PC-9 (cell line): Measurements from ENCODE around the gene FOXK1.

Source experiments
- EZH2 ChIP-seq: fragments of 200-600 bp; sonication (generic); IDR thresholded peaks from 2 replicates; pipeline ENCODE4 v1.8.0; 2017; ENCODE audit warnings: antibody characterized with exemption, low read depth
- TF ChIP-seq, protein P1 (sequence below): fragments of 200-600 bp; sonication (generic); conservative IDR thresholded peaks from 2 replicates; pipeline ENCODE4 v1.6.1; 2017; ENCODE audit warnings: mixed run types, antibody characterized with exemption, mild to moderate bottlenecking, moderate library complexity

DNA sequence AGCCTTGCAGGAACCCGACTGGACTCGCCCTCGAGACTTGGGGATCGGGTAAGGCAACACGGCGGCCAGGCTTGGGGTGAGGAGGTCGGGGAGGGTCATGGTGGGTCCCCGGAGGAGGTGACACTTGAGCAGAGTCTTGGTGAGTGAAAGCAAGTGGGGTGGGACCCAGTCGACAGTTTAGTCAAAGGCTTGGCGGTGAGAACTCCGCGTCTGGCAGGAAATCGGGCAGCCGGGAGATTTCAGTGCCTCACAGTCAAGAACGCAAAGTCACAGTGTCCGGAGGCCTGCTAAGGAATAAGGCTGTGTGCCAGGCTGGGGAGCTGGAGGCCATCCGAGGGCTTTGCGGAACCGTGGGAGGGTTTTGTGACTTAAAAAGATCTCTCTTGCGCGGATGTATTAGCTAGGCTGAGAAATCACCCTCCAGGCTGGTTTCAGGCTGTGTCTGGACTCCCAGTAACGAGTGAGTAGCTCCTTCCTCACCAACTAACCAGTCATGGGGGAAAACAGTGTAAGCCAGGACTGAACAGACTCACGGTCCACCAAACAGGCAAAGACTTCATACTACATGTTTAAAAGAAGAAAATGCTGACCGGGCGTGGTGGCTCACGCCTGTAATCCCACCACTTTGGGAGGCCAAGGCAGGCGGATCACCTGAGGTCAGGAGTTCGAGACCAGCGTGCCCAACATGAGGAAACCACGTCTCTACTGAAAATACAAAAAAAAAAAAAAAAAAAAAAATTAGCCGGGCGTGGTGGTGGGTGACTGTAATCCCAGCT, 93.9 kb downstream of the FOXK1 start:
- TF ChIP-seq, protein P1, sequence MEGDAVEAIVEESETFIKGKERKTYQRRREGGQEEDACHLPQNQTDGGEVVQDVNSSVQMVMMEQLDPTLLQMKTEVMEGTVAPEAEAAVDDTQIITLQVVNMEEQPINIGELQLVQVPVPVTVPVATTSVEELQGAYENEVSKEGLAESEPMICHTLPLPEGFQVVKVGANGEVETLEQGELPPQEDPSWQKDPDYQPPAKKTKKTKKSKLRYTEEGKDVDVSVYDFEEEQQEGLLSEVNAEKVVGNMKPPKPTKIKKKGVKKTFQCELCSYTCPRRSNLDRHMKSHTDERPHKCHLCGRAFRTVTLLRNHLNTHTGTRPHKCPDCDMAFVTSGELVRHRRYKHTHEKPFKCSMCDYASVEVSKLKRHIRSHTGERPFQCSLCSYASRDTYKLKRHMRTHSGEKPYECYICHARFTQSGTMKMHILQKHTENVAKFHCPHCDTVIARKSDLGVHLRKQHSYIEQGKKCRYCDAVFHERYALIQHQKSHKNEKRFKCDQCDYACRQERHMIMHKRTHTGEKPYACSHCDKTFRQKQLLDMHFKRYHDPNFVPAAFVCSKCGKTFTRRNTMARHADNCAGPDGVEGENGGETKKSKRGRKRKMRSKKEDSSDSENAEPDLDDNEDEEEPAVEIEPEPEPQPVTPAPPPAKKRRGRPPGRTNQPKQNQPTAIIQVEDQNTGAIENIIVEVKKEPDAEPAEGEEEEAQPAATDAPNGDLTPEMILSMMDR = no peak
- TF ChIP-seq EZH2 = no peak
